Measurements from ENCODE around the gene PGAM1.

PGAM1 gene

DNA sequence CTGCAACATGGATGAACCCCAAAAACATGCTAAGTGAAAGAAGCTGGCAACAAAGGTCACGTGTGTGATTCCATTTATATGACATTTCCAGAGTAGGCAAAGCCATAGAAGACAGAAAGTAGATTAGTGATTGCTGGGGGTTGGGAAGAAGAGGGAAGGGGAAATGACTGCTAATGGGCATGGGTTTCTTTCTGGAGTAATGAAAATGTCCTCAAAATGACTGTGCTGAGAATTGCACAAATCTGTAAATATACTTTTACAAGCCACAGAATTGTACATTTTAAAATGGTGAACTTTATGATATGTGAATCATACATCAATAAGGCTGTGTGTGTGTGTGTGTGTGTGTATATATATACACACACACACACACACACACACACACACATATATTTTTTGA, 56.4 kb downstream of the PGAM1 start:
- TF ChIP-seq, protein P1, sequence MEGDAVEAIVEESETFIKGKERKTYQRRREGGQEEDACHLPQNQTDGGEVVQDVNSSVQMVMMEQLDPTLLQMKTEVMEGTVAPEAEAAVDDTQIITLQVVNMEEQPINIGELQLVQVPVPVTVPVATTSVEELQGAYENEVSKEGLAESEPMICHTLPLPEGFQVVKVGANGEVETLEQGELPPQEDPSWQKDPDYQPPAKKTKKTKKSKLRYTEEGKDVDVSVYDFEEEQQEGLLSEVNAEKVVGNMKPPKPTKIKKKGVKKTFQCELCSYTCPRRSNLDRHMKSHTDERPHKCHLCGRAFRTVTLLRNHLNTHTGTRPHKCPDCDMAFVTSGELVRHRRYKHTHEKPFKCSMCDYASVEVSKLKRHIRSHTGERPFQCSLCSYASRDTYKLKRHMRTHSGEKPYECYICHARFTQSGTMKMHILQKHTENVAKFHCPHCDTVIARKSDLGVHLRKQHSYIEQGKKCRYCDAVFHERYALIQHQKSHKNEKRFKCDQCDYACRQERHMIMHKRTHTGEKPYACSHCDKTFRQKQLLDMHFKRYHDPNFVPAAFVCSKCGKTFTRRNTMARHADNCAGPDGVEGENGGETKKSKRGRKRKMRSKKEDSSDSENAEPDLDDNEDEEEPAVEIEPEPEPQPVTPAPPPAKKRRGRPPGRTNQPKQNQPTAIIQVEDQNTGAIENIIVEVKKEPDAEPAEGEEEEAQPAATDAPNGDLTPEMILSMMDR (conservative IDR thresholded peaks at IDR 0.05; ENCODE audit: low read depth, low read length): no peak
- Histone ChIP-seq H4K20me1 (ENCODE audit: insufficient read depth) (peaks cover 7% of the 10 kb centered on the region; the same call in 1 of the 2 replicates), H3K4me1 (ENCODE audit: low read depth, poor library complexity, severe bottlenecking) (peaks cover 11% of the 10 kb centered on the region), H3K4me3 (IDR thresholded peaks at IDR 0.05; ENCODE audit: insufficient read depth, low read depth, low read length) (no peak overlapping the region), H3K36me3 (ENCODE audit: insufficient read depth) (no peaks in the 10 kb centered on the region; the same call in 1 of the 2 replicates), H2AFZ (ENCODE audit: low read depth) (no peak overlapping the region), H3K4me2 (no peak overlapping the region), H3K9ac (no peak overlapping the region), H3K27ac (no peak overlapping the region), H3K27me3 (ENCODE audit: insufficient read depth, low read depth) (no peaks in the 10 kb centered on the region), H3K79me2 (ENCODE audit: insufficient read depth, low read depth) (peaks cover 20% of the 10 kb centered on the region)

All from KMS-11 (cell line).